Measurements from ENCODE around the gene KLK10. TPM values are rescaled to one million over a fixed set of nuclear protein-coding genes. Genes with fewer than 3 reads are reported as not detected.

The KLK10 gene
- total RNA-seq, 4 donors from 2014 or later = not detected

DNA sequence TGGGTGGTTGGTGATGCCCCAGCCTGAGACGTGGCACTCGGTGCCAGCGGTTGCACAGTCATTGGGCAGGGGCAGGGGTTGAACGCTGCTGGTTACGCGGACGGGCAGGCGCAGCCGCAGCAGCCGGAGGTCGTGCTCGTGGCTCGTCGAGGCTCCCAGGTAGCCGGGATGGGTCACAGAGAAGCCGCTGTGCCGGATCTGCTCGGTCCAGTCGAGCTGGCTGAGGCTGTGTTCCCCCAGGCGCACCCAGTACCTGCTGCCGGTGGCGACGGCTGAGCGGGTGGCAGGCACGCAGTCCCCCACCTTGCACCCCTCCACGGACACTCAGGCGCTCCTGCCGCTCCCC is 12.3 kb upstream of the KLK10 start:
- peaks cover 0 to 67% (median 0%) of the 10 kb centered on the region in 4 donors for H3K27me3 ChIP-seq
- 78% methylated on average over 14 of the region's 28 CpGs for WGBS
- no peak for DNase-seq (ENCODE audit: extremely low spot score)
- no peak overlapping the region for H3K4me3 ChIP-seq
- no peaks in the 10 kb centered on the region for H3K9me3 ChIP-seq
- H3K27ac ChIP-seq (replicated peaks in 1 of 4) = no peak overlapping the region
- H3K36me3 ChIP-seq = no peaks in the 10 kb centered on the region
- intact Hi-C loops (cut with DNase I) = no loop called here
- TF ChIP-seq EP300 (IDR thresholded peaks at IDR 0.05) = no peak
- TF ChIP-seq POLR2A (IDR thresholded peaks at IDR 0.05; ENCODE audit: low read depth) = no peak
- TF ChIP-seq, protein P1, sequence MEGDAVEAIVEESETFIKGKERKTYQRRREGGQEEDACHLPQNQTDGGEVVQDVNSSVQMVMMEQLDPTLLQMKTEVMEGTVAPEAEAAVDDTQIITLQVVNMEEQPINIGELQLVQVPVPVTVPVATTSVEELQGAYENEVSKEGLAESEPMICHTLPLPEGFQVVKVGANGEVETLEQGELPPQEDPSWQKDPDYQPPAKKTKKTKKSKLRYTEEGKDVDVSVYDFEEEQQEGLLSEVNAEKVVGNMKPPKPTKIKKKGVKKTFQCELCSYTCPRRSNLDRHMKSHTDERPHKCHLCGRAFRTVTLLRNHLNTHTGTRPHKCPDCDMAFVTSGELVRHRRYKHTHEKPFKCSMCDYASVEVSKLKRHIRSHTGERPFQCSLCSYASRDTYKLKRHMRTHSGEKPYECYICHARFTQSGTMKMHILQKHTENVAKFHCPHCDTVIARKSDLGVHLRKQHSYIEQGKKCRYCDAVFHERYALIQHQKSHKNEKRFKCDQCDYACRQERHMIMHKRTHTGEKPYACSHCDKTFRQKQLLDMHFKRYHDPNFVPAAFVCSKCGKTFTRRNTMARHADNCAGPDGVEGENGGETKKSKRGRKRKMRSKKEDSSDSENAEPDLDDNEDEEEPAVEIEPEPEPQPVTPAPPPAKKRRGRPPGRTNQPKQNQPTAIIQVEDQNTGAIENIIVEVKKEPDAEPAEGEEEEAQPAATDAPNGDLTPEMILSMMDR (IDR thresholded peaks at IDR 0.05) = no peak
- TF ChIP-seq POLR2AphosphoS5 (IDR thresholded peaks at IDR 0.05) = no peak
- no peaks in the 10 kb centered on the region for H3K4me1 ChIP-seq

DNA sequence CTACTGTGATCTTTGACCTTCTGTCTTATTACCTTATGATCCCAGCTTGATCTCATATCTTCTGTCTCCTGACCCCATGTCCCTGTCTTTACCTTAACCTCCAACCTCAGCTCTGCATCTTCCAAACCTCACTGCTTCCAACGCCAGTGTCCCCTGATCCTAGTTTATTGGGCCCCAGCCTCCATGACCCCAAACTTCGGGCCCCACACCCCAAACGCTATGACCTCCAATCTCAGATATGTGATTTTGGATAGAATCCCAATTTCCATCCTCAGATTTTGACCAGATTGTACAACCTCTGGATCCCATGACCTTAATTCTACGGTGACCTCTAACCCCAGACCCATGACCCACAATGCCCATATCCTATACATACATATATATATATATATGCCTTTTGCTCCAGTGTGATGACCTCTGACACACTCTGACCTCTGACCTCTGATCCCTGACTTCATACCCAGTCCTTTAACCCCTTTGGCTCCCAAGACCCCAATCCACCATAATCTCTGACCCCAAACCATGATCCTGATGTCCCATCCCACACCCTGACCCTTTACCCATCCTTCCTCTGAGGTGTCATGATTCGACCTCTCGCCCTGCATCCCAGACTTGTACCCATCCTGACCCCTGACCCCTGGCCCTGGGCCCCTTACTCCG is 11.8 kb upstream of the KLK10 start:
- TF ChIP-seq POLR2A (IDR thresholded peaks at IDR 0.05; ENCODE audit: low read depth) (no peak), EP300 (IDR thresholded peaks at IDR 0.05) (no peak), POLR2AphosphoS5 (IDR thresholded peaks at IDR 0.05) (no peak)
- TF ChIP-seq, protein P1 (IDR thresholded peaks at IDR 0.05) = no peak
- Histone ChIP-seq H3K27me3 (peaks cover 0 to 72% (median 0%) of the 10 kb centered on the region in 4 donors), H3K4me1 (no peaks in the 10 kb centered on the region), H3K27ac (replicated peaks in 1 of 4) (no peak overlapping the region), H3K4me3 (no peak overlapping the region), H3K9me3 (no peaks in the 10 kb centered on the region), H3K36me3 (no peaks in the 10 kb centered on the region)
- 84% methylated on average over 4 of the region's 7 CpGs for WGBS
- DNase-seq (ENCODE audit: extremely low spot score) = no peak
- intact Hi-C loops (cut with DNase I) = no loop called here

DNA sequence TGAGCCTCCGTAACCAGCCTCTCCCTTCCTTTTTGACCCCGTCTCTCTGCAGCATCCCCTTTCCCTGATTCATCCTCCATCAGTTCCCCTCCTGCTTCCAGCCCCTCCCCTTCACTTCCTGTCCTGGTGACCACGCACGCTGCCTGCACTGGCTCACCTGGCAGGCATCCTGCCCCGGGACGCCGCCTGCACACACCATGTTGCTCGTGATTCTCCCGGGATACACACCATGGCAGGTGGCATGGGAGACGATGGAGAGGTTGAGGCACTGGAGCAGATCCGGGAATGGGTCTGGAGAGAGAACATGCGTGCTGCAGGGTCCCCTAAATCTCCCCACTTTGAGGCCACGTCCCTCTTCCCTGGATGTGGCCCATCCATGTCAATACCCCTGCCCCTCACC is 11.1 kb upstream of the KLK10 start:
- H3K4me3 ChIP-seq = no peak overlapping the region
- no peaks in the 10 kb centered on the region for H3K36me3 ChIP-seq
- no peaks in the 10 kb centered on the region for H3K4me1 ChIP-seq
- WGBS = 84% methylated on average over 13 of the region's 13 CpGs
- intact Hi-C loops (cut with DNase I) = no loop called here
- H3K27me3 ChIP-seq = peaks cover 0 to 77% (median 4%) of the 10 kb centered on the region in 4 donors
- H3K9me3 ChIP-seq = no peaks in the 10 kb centered on the region
- no peak for DNase-seq (ENCODE audit: extremely low spot score)
- no peak overlapping the region for H3K27ac ChIP-seq (replicated peaks in 1 of 4)
- TF ChIP-seq EP300 (IDR thresholded peaks at IDR 0.05) = no peak
- TF ChIP-seq, protein P1 (IDR thresholded peaks at IDR 0.05) = no peak
- TF ChIP-seq POLR2A (IDR thresholded peaks at IDR 0.05; ENCODE audit: low read depth) = no peak
- TF ChIP-seq POLR2AphosphoS5 (IDR thresholded peaks at IDR 0.05) = no peak

DNA sequence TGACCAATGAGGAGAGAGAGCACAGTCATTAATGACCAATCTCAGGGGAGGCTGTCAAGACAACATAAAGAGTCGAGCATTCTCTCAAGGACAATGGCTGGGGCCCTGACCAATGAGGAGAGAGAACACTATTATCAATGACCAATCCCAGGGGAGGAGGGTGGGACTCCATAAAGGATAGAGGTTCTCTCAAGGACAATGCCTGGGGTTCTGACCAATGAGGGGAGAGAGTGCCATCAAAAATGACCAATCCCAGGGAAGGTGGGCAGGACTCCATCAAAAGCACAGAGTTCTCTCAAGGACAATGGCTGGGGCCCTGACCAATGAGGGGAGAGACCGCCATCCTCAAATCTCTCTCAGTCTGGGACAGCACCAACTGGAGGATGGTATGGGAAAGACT is 10.2 kb upstream of the KLK10 start:
- Histone ChIP-seq H3K9me3 (no peaks in the 10 kb centered on the region), H3K27me3 (peaks cover 0 to 77% (median 7%) of the 10 kb centered on the region in 4 donors), H3K27ac (replicated peaks in 1 of 4) (no peak overlapping the region), H3K36me3 (no peaks in the 10 kb centered on the region), H3K4me1 (no peaks in the 10 kb centered on the region), H3K4me3 (no peak overlapping the region)
- no peak for TF ChIP-seq EP300 (IDR thresholded peaks at IDR 0.05)
- TF ChIP-seq POLR2AphosphoS5 (IDR thresholded peaks at IDR 0.05) = no peak
- TF ChIP-seq, protein P1 (IDR thresholded peaks at IDR 0.05) = no peak
- no peak for TF ChIP-seq POLR2A (IDR thresholded peaks at IDR 0.05; ENCODE audit: low read depth)
- 93% methylated on average over 2 of the region's 2 CpGs for WGBS
- DNase-seq (ENCODE audit: extremely low spot score) = no peak
- intact Hi-C loops (cut with DNase I) = no loop called here

DNA sequence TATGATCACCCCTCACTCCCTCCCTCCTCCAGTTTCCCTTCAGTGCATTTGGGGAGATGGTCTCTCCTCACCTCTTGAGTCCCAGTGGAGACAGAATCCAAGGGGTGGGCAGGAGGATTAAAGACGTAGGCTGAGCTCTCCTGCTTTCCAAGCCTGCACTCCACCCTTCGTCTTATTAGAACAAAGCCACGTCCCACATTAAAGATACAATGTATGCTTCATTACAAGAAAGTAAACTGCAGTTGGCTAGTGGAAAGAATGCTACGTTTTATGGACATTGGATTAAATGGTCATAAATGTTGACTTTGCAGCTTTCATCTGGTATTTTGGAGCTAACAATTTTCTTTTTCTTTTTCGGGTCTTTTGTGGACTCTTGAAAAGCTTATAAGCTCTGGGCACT is 8.4 kb upstream of the KLK10 start:
- DNase-seq (ENCODE audit: extremely low spot score) = no peak
- Histone ChIP-seq H3K4me1 (no peaks in the 10 kb centered on the region), H3K36me3 (no peaks in the 10 kb centered on the region), H3K27me3 (peaks cover 0 to 81% (median 10%) of the 10 kb centered on the region in 4 donors), H3K9me3 (no peaks in the 10 kb centered on the region), H3K27ac (replicated peaks in 1 of 4) (no peak overlapping the region), H3K4me3 (no peak overlapping the region)
- WGBS = 56% methylated on average over 5 of the region's 5 CpGs
- TF ChIP-seq EP300 (IDR thresholded peaks at IDR 0.05) (no peak), POLR2AphosphoS5 (IDR thresholded peaks at IDR 0.05) (no peak), POLR2A (IDR thresholded peaks at IDR 0.05; ENCODE audit: low read depth) (no peak)
- TF ChIP-seq, protein P1 (IDR thresholded peaks at IDR 0.05) = no peak
- intact Hi-C loops (cut with DNase I) = no loop called here

All from esophagus muscularis mucosa (tissue), 4 donors.